ENCODE data around the gene JPH3. TPM values are rescaled to one million over a fixed set of nuclear protein-coding genes. Genes with fewer than 3 reads are reported as not detected.

JPH3 gene
- total RNA-seq, 4 donors from 2014 or later = not detected

DNA sequence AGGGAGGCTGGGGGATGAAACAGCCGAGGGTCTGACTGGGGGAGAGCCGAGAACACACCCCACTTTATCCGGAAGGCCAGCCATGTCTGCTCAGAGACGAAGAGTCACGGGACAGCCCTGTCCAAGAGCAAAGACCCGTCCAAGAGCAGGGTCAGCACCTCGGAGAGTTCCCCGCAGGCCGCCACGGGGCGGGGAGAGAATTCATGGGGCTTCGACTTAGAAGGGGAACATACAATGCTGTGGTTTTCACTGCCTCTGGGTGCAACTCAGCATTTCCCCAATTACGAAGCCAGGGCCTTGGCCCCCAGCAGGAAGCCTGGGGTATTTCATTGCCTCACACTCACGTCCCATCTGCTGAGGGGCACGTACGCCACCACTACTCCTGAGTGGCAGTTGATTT is 59.3 kb downstream of the JPH3 start:
- ATAC-seq (no peak), DNase-seq (no peak)
- Histone ChIP-seq H3K27ac (no peak overlapping the region), H3K4me1 (no peaks in the 10 kb centered on the region), H3K27me3 (peaks cover 20 to 31% (median 27%) of the 10 kb centered on the region in 3 donors), H3K4me3 (no peak overlapping the region), H3K9me3 (no peaks in the 10 kb centered on the region), H3K36me3 (no peaks in the 10 kb centered on the region)
- TF ChIP-seq POLR2A (IDR thresholded peaks at IDR 0.05) = no peak
- intact Hi-C loops (cut with DNase I; ENCODE audit: low total_unique reads) = no loop called here
- in situ Hi-C loops (cut with MboI; ENCODE audit: low sequenced_read_pairs in 4 of 4) = no loop called here

- H3K4me3 ChIP-seq = no peak overlapping the region
- no peaks in the 10 kb centered on the region for H3K4me1 ChIP-seq
- no peaks in the 10 kb centered on the region for H3K36me3 ChIP-seq
- H3K9me3 ChIP-seq = no peaks in the 10 kb centered on the region
- intact Hi-C loops (cut with DNase I; ENCODE audit: low total_unique reads) (no loop called here), in situ Hi-C loops (cut with MboI; ENCODE audit: low sequenced_read_pairs in 4 of 4) (no loop called here)
- H3K27me3 ChIP-seq = peaks cover 20 to 31% (median 25%) of the 10 kb centered on the region in 3 donors
- H3K27ac ChIP-seq = no peak overlapping the region
- no peak for ATAC-seq
- TF ChIP-seq, protein P1, sequence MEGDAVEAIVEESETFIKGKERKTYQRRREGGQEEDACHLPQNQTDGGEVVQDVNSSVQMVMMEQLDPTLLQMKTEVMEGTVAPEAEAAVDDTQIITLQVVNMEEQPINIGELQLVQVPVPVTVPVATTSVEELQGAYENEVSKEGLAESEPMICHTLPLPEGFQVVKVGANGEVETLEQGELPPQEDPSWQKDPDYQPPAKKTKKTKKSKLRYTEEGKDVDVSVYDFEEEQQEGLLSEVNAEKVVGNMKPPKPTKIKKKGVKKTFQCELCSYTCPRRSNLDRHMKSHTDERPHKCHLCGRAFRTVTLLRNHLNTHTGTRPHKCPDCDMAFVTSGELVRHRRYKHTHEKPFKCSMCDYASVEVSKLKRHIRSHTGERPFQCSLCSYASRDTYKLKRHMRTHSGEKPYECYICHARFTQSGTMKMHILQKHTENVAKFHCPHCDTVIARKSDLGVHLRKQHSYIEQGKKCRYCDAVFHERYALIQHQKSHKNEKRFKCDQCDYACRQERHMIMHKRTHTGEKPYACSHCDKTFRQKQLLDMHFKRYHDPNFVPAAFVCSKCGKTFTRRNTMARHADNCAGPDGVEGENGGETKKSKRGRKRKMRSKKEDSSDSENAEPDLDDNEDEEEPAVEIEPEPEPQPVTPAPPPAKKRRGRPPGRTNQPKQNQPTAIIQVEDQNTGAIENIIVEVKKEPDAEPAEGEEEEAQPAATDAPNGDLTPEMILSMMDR (IDR thresholded peaks at IDR 0.05 in 4 of 5, conservative IDR thresholded peaks at IDR 0.05 in 1 of 5) = no peak
- no peak for TF ChIP-seq POLR2A (IDR thresholded peaks at IDR 0.05)
- no peak for DNase-seq
Observed at GRCh38 chr16:87662254-87663204, 60.2 kb downstream of the JPH3 start.

DNA sequence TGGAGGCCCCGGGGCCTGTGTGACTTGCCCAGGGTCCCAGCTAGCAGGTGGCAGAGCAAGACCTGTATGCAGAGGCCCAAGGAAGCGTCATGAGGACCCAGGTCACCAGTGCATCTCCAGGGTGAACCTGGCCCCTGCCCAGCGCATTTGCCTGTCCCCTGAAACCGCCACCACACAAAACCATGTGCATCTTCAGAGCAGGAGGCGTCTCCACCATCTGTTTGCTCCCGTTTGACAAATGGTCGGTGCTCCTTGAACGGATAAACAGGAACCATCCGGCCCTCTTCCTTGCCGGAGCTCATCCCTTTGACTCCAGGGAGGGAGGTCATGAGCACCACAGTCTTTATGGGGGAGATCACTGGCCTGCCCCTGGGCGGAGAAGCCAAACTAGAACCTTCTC is 62.5 kb downstream of the JPH3 start:
- Histone ChIP-seq H3K36me3 (no peaks in the 10 kb centered on the region), H3K27ac (no peak overlapping the region), H3K4me1 (no peaks in the 10 kb centered on the region), H3K9me3 (no peaks in the 10 kb centered on the region), H3K27me3 (peaks cover 5 to 22% (median 15%) of the 10 kb centered on the region in 3 donors), H3K4me3 (no peak overlapping the region)
- ATAC-seq (no peak), DNase-seq (no peak)
- in situ Hi-C loops (cut with MboI; ENCODE audit: low sequenced_read_pairs in 4 of 4) = no loop called here
- TF ChIP-seq, protein P1 (IDR thresholded peaks at IDR 0.05 in 4 of 5, conservative IDR thresholded peaks at IDR 0.05 in 1 of 5) = no peak
- TF ChIP-seq POLR2A (IDR thresholded peaks at IDR 0.05) = no peak
- intact Hi-C loops (cut with DNase I; ENCODE audit: low total_unique reads) = no loop called here

DNA sequence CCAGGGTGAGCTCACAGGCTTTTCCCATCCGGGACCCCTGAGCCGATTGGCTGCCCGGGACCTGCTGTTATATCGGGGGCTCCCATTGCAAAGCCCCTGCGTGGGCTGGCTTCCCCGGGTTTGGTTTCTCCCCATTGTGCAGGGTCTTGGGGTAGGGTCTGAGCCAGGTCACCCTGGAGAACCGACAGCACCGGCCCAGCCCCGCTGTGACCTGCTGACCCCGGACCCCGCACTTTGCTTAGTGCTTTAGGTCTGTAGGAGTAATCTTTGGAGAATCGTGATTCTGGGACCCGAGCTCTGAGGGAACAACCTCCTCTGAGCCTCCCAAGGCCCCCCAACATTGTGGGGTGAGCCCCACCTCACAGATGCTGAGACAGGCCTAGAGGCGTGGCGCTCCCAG is 62.9 kb downstream of the JPH3 start:
- intact Hi-C loops (cut with DNase I; ENCODE audit: low total_unique reads) = no loop called here
- DNase-seq (no peak), ATAC-seq (no peak)
- Histone ChIP-seq H3K36me3 (no peaks in the 10 kb centered on the region), H3K4me1 (no peaks in the 10 kb centered on the region), H3K27me3 (peaks cover 2 to 22% (median 11%) of the 10 kb centered on the region in 3 donors), H3K27ac (no peak overlapping the region), H3K4me3 (no peak overlapping the region), H3K9me3 (no peaks in the 10 kb centered on the region)
- in situ Hi-C loops (cut with MboI; ENCODE audit: low sequenced_read_pairs in 4 of 4) = no loop called here
- TF ChIP-seq POLR2A (IDR thresholded peaks at IDR 0.05) = no peak
- TF ChIP-seq, protein P1 (IDR thresholded peaks at IDR 0.05 in 4 of 5, conservative IDR thresholded peaks at IDR 0.05 in 1 of 5) = no peak

DNA sequence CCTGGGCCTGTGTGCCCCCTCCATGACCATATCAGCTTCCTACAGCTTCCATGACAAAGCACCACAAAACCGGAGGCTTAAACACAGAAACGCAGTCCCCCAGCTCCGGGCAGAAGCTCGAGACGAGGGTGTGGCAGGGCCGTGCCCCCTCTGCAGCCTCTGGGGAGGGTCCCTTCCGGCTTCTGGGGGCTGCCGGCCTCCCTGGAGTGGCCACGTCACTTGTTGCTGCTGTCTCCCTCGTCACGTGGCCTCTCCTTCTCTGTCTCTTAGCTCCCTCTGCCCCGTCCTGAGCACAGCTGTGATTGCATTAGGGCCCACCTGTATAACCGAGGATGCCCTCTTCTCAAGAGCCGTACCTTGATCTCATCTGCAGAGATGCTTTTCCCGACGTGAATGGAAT is 64.6 kb downstream of the JPH3 start:
- Histone ChIP-seq H3K27me3 (peaks cover 0 to 12% (median 8%) of the 10 kb centered on the region in 3 donors), H3K4me1 (no peaks in the 10 kb centered on the region), H3K4me3 (no peak overlapping the region), H3K36me3 (no peaks in the 10 kb centered on the region), H3K9me3 (no peaks in the 10 kb centered on the region), H3K27ac (no peak overlapping the region)
- in situ Hi-C loops (cut with MboI; ENCODE audit: low sequenced_read_pairs in 4 of 4) = no loop called here
- DNase-seq (no peak), ATAC-seq (no peak)
- intact Hi-C loops (cut with DNase I; ENCODE audit: low total_unique reads) = no loop called here
- TF ChIP-seq POLR2A (IDR thresholded peaks at IDR 0.05) = no peak
- TF ChIP-seq, protein P1 (IDR thresholded peaks at IDR 0.05 in 4 of 5, conservative IDR thresholded peaks at IDR 0.05 in 1 of 5) = no peak
